ENCODE results near the gene ZFP42.
"Not testable (repeated sequence)": the region's sequence is repeated elsewhere in the genome, so short reads cannot be mapped to it uniquely, and the experiment has no call there.

Gene ZFP42

GRCh38 chr4:188023682-188024081 lies 28.1 kb downstream of the ZFP42 start:
- DNase-seq: no peak

DNA sequence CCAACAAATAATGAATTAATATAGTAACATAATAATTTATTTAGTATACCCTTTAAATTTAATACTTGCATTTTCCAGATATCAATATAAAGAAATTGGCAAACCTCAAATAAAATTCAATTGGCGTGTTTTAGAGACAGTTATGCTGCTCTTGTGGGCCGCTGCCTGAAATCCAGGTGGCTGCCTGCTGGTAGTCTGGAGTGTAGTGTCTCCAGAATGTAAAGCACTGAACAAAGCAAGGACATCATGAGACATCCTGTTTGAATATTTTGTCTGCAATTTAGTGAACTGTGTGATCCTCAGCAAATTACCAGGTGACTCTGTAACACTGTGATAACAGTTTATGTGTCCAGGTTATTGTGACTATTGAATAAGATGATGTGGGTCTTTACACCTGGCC lies 29.9 kb downstream of the ZFP42 start:
- DNase-seq: no peak

- DNase-seq: no peak
Measured at GRCh38 chr4:188029114-188029513, 33.5 kb downstream of the ZFP42 start.

DNA sequence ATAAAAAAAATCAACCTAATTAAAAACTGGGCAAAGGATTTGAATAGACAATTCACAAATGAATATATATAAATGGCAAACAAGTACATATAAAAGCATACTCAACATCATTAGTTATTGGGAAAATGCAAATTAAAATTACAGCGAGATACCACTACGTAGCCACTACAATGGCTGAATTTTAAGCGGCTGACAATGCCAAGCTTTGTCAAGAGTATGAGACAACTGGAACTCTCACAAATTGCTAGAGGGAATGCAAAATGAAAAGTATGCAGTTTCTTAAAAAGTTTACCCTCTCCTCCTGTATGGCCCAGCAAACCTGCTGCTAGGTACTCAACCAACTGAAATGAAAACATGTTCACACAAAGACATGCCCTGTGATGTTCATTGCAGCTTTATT lies 34.8 kb downstream of the ZFP42 start:
- DNase-seq: no peak

- DNase-seq: no peak
Measured at GRCh38 chr4:188031751-188032150, 36.2 kb downstream of the ZFP42 start.

DNA sequence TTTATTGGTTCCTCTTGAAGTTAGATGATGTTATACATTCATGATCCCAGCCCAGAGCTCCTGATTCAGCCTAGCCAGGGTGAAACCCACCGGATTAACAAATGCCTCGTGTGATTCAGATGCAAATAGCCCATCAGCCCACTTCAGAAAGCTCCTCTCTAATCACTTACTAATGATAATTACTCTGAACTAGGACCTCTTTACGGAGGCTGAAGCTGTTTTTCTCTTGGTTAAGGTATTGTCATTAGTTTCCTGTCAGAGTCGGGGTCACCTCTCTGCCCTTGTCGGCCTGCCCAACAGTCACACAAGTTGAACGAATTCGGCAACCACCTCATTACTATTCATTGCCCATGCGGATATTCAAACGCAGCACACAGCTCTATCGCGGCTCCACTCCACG lies 36.6 kb downstream of the ZFP42 start:
- DNase-seq: no peak

GRCh38 chr4:188032583-188032982 lies 37.0 kb downstream of the ZFP42 start:
- DNase-seq: no peak

GRCh38 chr4:188037003-188037713 lies 41.6 kb downstream of the ZFP42 start:
- no peak for DNase-seq

GRCh38 chr4:188041721-188042120 lies 46.1 kb downstream of the ZFP42 start:
- DNase-seq: no peak

DNA sequence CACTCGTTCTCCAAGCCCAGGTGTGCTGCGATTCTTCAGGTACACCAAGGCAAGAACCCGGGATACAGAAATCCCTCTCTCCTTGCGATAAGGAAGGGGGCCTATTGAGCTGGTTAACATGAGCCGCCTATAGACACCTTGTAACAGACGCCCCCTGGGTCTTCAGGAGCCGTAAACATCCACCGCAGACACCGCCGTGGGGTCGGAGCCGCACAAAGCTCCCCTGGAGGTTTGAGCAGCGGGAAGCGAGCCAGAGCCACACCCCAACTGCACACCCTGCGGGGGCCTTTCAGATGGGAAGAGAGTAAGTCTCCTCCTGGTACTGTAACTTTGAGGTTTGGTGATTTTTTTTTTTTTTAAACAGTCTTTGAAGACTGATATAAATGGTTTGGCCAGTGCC lies 46.6 kb downstream of the ZFP42 start:
- DNase-seq: no peak

DNA sequence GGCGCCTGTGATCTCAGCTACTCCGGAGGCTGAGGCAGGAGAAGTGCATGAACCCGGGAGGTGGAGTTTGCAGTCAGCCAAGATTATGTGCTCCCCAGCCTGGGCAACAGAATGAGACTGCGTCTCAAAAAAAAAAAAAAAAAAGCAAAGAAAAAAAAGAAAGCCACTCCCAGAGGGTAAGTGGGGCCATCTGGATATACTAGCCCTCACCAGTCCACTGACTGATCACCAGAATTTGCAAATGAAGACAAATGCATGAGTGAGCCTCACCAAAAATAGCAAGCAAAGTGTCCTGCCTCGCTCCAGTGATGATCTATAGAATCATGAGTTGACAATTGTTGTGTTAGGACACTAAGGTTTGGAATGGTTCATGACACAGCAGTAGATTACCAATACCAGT lies 47.6 kb downstream of the ZFP42 start:
- DNase-seq: no peak

GRCh38 chr4:188045461-188045860 lies 49.9 kb downstream of the ZFP42 start:
- DNase-seq: not testable (repeated sequence)

DNA sequence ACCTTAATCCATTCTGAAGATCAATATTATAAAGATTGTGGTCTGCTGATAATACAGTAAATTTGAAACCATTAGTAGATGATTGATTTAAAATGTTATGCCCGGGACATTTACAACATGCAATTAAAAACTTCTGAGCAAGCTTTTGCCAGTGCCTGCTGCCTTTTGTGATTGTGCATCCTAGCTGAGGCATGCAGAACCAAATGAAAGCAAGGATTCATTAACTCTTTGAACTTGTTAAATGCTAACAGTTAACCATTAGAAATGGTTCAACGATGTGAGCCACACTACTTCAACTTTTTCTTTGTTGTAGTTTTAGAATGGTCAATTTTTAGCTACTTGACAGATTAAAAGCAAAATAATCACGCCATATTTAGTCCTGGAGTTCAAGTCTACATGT lies 51.1 kb downstream of the ZFP42 start:
- no peak for DNase-seq

- DNase-seq: no peak
Measured at GRCh38 chr4:188053302-188053701, 57.7 kb downstream of the ZFP42 start.
